Neuronal stem cell (in vitro differentiated cells): ENCODE data around the gene MANBA. TPM values are rescaled to one million over a fixed set of nuclear protein-coding genes. Genes with fewer than 3 reads are reported as not detected.

Source experiments
- DNase-seq: peaks from one replicate; pipeline ENCODE4 v3.0.0-alpha.2; 2013; ENCODE audit warnings: low spot score
- H2AFZ ChIP-seq: one replicate; pipeline ENCODE4 v1.6.1; 2013; ENCODE audit warnings: mild to moderate bottlenecking, low read length, inconsistent platforms
- H2AK5ac ChIP-seq: 2 replicates; pipeline ENCODE4 v1.6.1; 2013; ENCODE audit warnings: low read depth, mild to moderate bottlenecking, inconsistent platforms, low read length, moderate library complexity, mixed read lengths
- H2BK120ac ChIP-seq: 2 replicates; pipeline ENCODE4 v1.6.1; 2013; ENCODE audit warnings: low read depth, mild to moderate bottlenecking, inconsistent platforms, low read length, moderate library complexity, mixed read lengths
- H2BK12ac ChIP-seq: one replicate; pipeline ENCODE4 v1.6.1; 2013; ENCODE audit warnings: low read length, inconsistent platforms
- H2BK15ac ChIP-seq: 2 replicates; pipeline ENCODE4 v1.6.1; 2013; ENCODE audit warnings: mild to moderate bottlenecking, low read length, inconsistent platforms, mixed read lengths
- H2BK5ac ChIP-seq: one replicate; pipeline ENCODE4 v1.6.1; 2013; ENCODE audit warnings: inconsistent platforms, mild to moderate bottlenecking, low read length, moderate library complexity
- H3K14ac ChIP-seq: one replicate; pipeline ENCODE4 v1.6.1; 2013; ENCODE audit warnings: low read length, inconsistent platforms
- H3K18ac ChIP-seq: 2 replicates; pipeline ENCODE4 v1.6.1; 2013; ENCODE audit warnings: low read length, inconsistent platforms
- H3K23ac ChIP-seq: 2 replicates; pipeline ENCODE4 v1.6.1; 2013; ENCODE audit warnings: low read depth, mild to moderate bottlenecking, mixed read lengths, low read length, inconsistent platforms; ENCODE audit not compliant: poor library complexity
- H3K27ac ChIP-seq: replicated peaks from 3 replicates; pipeline ENCODE4 v1.5.1; 2013; ENCODE audit warnings: low read length, inconsistent platforms
- H3K27me3 ChIP-seq, 3 experiments: 2 replicates each; pipeline ENCODE4 v1.6.1; 2013; ENCODE audit warnings: low read length in 3 of 3, mild to moderate bottlenecking in 2 of 3, inconsistent platforms in 1 of 3, low read depth in 1 of 3, mixed read lengths in 1 of 3, moderate library complexity in 1 of 3; ENCODE audit not compliant: control insufficient read depth in 3 of 3, insufficient read depth in 3 of 3
- H3K36me3 ChIP-seq, 2 donors: replicated peaks in 1 of 2; 2 replicates each; pipeline ENCODE4 v1.6.1; 2013; ENCODE audit warnings: low read length in 2 of 2; ENCODE audit not compliant: control insufficient read depth in 2 of 2, insufficient read depth in 2 of 2
- H3K4ac ChIP-seq: 2 replicates; pipeline ENCODE4 v1.6.1; 2013; ENCODE audit warnings: inconsistent platforms, mild to moderate bottlenecking, low read length, moderate library complexity
- H3K4me1 ChIP-seq, 2 donors: 1 replicate in 1 of 2; 2 replicates in 1 of 2; pipeline ENCODE4 v1.6.1; 2013; ENCODE audit warnings: low read length in 2 of 2, low read depth in 1 of 2; ENCODE audit not compliant: control insufficient read depth in 2 of 2, insufficient read depth in 1 of 2
- H3K4me2 ChIP-seq: one replicate; pipeline ENCODE4 v1.6.1; 2013; ENCODE audit warnings: mild to moderate bottlenecking, low read length, inconsistent platforms; ENCODE audit not compliant: insufficient read depth, poor library complexity, severe bottlenecking
- H3K4me3 ChIP-seq, 2 donors: 2 replicates each; pipeline ENCODE4 v1.5.1; 2013; ENCODE audit warnings: low read length in 2 of 2, mild to moderate bottlenecking in 2 of 2, inconsistent platforms in 1 of 2, moderate library complexity in 1 of 2
- H3K79me1 ChIP-seq: one replicate; pipeline ENCODE4 v1.6.1; 2013; ENCODE audit warnings: low read depth, mild to moderate bottlenecking, inconsistent platforms, low read length, moderate library complexity
- H3K9ac ChIP-seq: one replicate; pipeline ENCODE4 v1.6.1; 2013; ENCODE audit warnings: mild to moderate bottlenecking, low read depth, low read length, inconsistent platforms; ENCODE audit not compliant: poor library complexity
- H3K9me3 ChIP-seq, 2 donors: replicated peaks in 1 of 2; 2 replicates each; pipeline versions ENCODE3 to v1.6.1; 2013; ENCODE audit warnings: low read length in 2 of 2, mild to moderate bottlenecking in 2 of 2, inconsistent platforms in 1 of 2, low read depth in 1 of 2, mixed read lengths in 1 of 2, moderate library complexity in 1 of 2; ENCODE audit not compliant: control insufficient read depth in 2 of 2, insufficient read depth in 1 of 2
- H4K8ac ChIP-seq: one replicate; pipeline ENCODE4 v1.6.1; 2013; ENCODE audit warnings: low read depth, mild to moderate bottlenecking, inconsistent platforms, low read length, moderate library complexity
- H4K91ac ChIP-seq: one replicate; pipeline ENCODE4 v1.6.1; 2013; ENCODE audit warnings: low read length, low read depth, mild to moderate bottlenecking, inconsistent platforms; ENCODE audit not compliant: poor library complexity
- WGBS, 2 donors: extraction: QIAGEN DNeasy Blood & Tissue Kit; methylation state at CpG; one replicate each; pipeline ENCODE4 v1.1.7; 2013; ENCODE audit warnings: missing lambda C conversion rate in 2 of 2, mixed read lengths in 1 of 2; ENCODE audit not compliant: insufficient read length in 2 of 2, insufficient replicate concordance in 1 of 2; ENCODE audit errors: extremely low coverage in 2 of 2; 5-methylcytosine and 5-hydroxymethylcytosine counted together
- small RNA-seq: library from polyadenylated mRNA; stranded (forward); fragments of <200 nt; extraction: miRNeasy Mini kit (QIAGEN cat#:217004); gene quantifications from one replicate; pipeline ENCODE3, GENCODE V24; 2013; ENCODE audit not compliant: insufficient read depth

The MANBA gene

GRCh38 chr4:102584091-102584490 lies 176.7 kb downstream of the MANBA start:
- peaks cover 0 to 50% of the 10 kb centered on the region in 2 donors for H3K36me3 ChIP-seq
- no peak overlapping the region for H2AK5ac ChIP-seq
- no peak overlapping the region for H3K14ac ChIP-seq
- no peak overlapping the region for H3K27ac ChIP-seq
- no peak overlapping the region for H4K8ac ChIP-seq
- H2BK5ac ChIP-seq, result no peak overlapping the region
- no peak overlapping the region for H2BK12ac ChIP-seq
- no CpG with 5 or more reads among the region's 1 CpG for WGBS, 2 donors
- no peak overlapping the region for H3K9ac ChIP-seq
- DNase-seq, result no peak
- H3K4me2 ChIP-seq, result no peak overlapping the region
- H3K4me3 ChIP-seq, result no peak overlapping the region
- H3K23ac ChIP-seq, result no peak overlapping the region
- no peak overlapping the region for H2BK15ac ChIP-seq
- H3K4me1 ChIP-seq, result peaks cover 0 to 4% of the 10 kb centered on the region in 2 donors
- no peak overlapping the region for H2BK120ac ChIP-seq
- no peak overlapping the region for H4K91ac ChIP-seq
- no peaks in the 10 kb centered on the region for H3K9me3 ChIP-seq
- H2AFZ ChIP-seq, result no peak overlapping the region
- H3K18ac ChIP-seq, result no peak overlapping the region
- H3K79me1 ChIP-seq, result no peaks in the 10 kb centered on the region
- H3K4ac ChIP-seq, result no peak overlapping the region
- H3K27me3 ChIP-seq, result no peaks in the 10 kb centered on the region

Small RNAs within 50 kb of the gene (small RNA-seq; reads per million reads assigned to genes)
- gene AC018797.1, result not detected
